Body of pancreas (tissue), 4 donors: Measurements from ENCODE around the gene MINDY3. TPM values are rescaled to one million over a fixed set of nuclear protein-coding genes. Genes with fewer than 3 reads are reported as not detected.

Experiments
- ATAC-seq: fragments of 150-250 bp; one replicate; pipeline ENCODE4 v1.9.1; 2016
- DNase-seq, 4 donors: peaks; one replicate each; pipeline ENCODE4 v3.0.0-alpha.2; 2019
- H3K27ac ChIP-seq, 4 donors: fragments of 200-600 bp; sonication (generic); 1 replicate in 3 of 4; 2 replicates in 1 of 4; pipeline versions ENCODE4 v1.5.1 to v1.6.1; 2016 to 2019; ENCODE audit warnings: mild to moderate bottlenecking in 1 of 4, mixed read lengths in 1 of 4, moderate library complexity in 1 of 4
- H3K27me3 ChIP-seq, 2 donors: fragments of 200-600 bp; sonication (generic); one replicate each; pipeline ENCODE4 v1.6.0; 2016; ENCODE audit warnings: mild to moderate bottlenecking in 1 of 2
- H3K36me3 ChIP-seq, 2 donors: fragments of 200-600 bp; sonication (generic); replicated peaks in 1 of 2; 2 replicates each; pipeline ENCODE4 v1.5.1; 2016; ENCODE audit warnings: low read depth in 2 of 2; ENCODE audit not compliant: insufficient read depth in 1 of 2
- H3K4me1 ChIP-seq: fragments of 200-600 bp; sonication (generic); one replicate; pipeline ENCODE4 v1.6.0; 2016
- H3K4me3 ChIP-seq, 2 donors: fragments of 200-600 bp; sonication (generic); 1 replicate in 1 of 2; 2 replicates in 1 of 2; pipeline ENCODE4 v1.5.1; 2016 to 2019
- H3K9me3 ChIP-seq, 3 donors: fragments of 200-600 bp; sonication (generic); 1 replicate in 2 of 3; 2 replicates in 1 of 3; pipeline ENCODE4 v1.5.1; 2016
- CTCF ChIP-seq, 7 experiments: fragments of 450-650 bp in 4 of 7; fragments of 200-600 bp in 3 of 7; sonication (generic) in 3 of 7; IDR thresholded peaks; one replicate each; pipeline ENCODE4 v1.5.1; 2016 to 2019; ENCODE audit warnings: antibody characterized with exemption in 7 of 7
- POLR2A ChIP-seq, 3 donors: fragments of 450-650 bp; IDR thresholded peaks; one replicate each; pipeline ENCODE4 v1.6.1; 2016; ENCODE audit warnings: antibody characterized with exemption in 3 of 3, mild to moderate bottlenecking in 2 of 3
- WGBS, 2 donors: methylation state at CpG; one replicate each; pipeline ENCODE4 v1.1.5; 2017; 5-methylcytosine and 5-hydroxymethylcytosine counted together
- intact Hi-C: fragments of 100-400 bp; cut with DNase I; formaldehyde crosslinking; loops from one replicate; pipeline ENCODE4 v1.15.1; 2023
- total RNA-seq, 2 donors: library from RNA; depleted of rRNA; stranded (reverse); fragments of >200 nt; gene quantifications; one replicate each; pipeline ENCODE4 v1.1.0, GENCODE V29; 2016

Gene MINDY3
- total RNA-seq, 2 donors from 2014 or later: 15.6 to 22.1 TPM

- TF ChIP-seq CTCF (IDR thresholded peaks at IDR 0.05): no peak
- no peak for TF ChIP-seq POLR2A (IDR thresholded peaks at IDR 0.05)
Observed at GRCh38 chr10:15738270-15738925, 121.9 kb downstream of the MINDY3 start.

GRCh38 chr10:15737656-15738055 lies 122.7 kb downstream of the MINDY3 start:
- no peak overlapping the region for H3K27ac ChIP-seq
- intact Hi-C loops: no loop called here
- 87 to 88% methylated on average over 5 of the region's 5 CpGs for WGBS, 2 donors
- H3K36me3 ChIP-seq: no peaks in the 10 kb centered on the region
- H3K27me3 ChIP-seq: no peaks in the 10 kb centered on the region
- DNase-seq (no peak), ATAC-seq (no peak)
- no peaks in the 10 kb centered on the region for H3K4me1 ChIP-seq
- H3K9me3 ChIP-seq: no peaks in the 10 kb centered on the region
- H3K4me3 ChIP-seq: no peak overlapping the region
- TF ChIP-seq CTCF (IDR thresholded peaks at IDR 0.05): no peak
- TF ChIP-seq POLR2A (IDR thresholded peaks at IDR 0.05): no peak

More at GRCh38 chr10:15738270-15738925, 121.9 kb downstream of the MINDY3 start:
- 72 to 74% methylated on average over 10 of the region's 10 CpGs for WGBS, 2 donors
- no peaks in the 10 kb centered on the region for H3K9me3 ChIP-seq
- peak in 1 of 4 donors; percentile 10 for DNase-seq
- intact Hi-C loops: no loop called here
- no peaks in the 10 kb centered on the region for H3K27me3 ChIP-seq
- ATAC-seq: no peak
- no peak overlapping the region for H3K27ac ChIP-seq
- no peaks in the 10 kb centered on the region for H3K4me1 ChIP-seq
- no peak overlapping the region for H3K4me3 ChIP-seq
- H3K36me3 ChIP-seq: no peaks in the 10 kb centered on the region

- Histone ChIP-seq H3K27me3 (no peaks in the 10 kb centered on the region), H3K9me3 (no peaks in the 10 kb centered on the region), H3K4me3 (no peak overlapping the region), H3K27ac (no peak overlapping the region), H3K4me1 (no peaks in the 10 kb centered on the region), H3K36me3 (no peaks in the 10 kb centered on the region)
- intact Hi-C loops: no loop called here
- ATAC-seq (no peak), DNase-seq (no peak)
- WGBS, 2 donors: 23 to 26% methylated on average over 4 of the region's 4 CpGs
- no peak for TF ChIP-seq CTCF (IDR thresholded peaks at IDR 0.05)
- no peak for TF ChIP-seq POLR2A (IDR thresholded peaks at IDR 0.05)
Observed at GRCh38 chr10:15735763-15736162, 124.5 kb downstream of the MINDY3 start.

GRCh38 chr10:15730341-15730740 lies 130.0 kb downstream of the MINDY3 start:
- 96 to 97% methylated on average over 2 of the region's 2 CpGs for WGBS, 2 donors
- no peak for ATAC-seq
- no peak for TF ChIP-seq CTCF (IDR thresholded peaks at IDR 0.05)
- TF ChIP-seq POLR2A (IDR thresholded peaks at IDR 0.05): no peak

GRCh38 chr10:15729890-15730289 lies 130.4 kb downstream of the MINDY3 start:
- H3K27me3 ChIP-seq: no peaks in the 10 kb centered on the region
- no peaks in the 10 kb centered on the region for H3K4me1 ChIP-seq
- H3K36me3 ChIP-seq: no peaks in the 10 kb centered on the region
- TF ChIP-seq CTCF (IDR thresholded peaks at IDR 0.05) (no peak), POLR2A (IDR thresholded peaks at IDR 0.05) (no peak)
- H3K27ac ChIP-seq: no peak overlapping the region
- whole genome bisulfite sequencing, 2 donors: 74 to 82% methylated on average over 6 to 7 of the region's 7 CpGs
- ATAC-seq: no peak
- no peaks in the 10 kb centered on the region for H3K9me3 ChIP-seq
- H3K4me3 ChIP-seq: no peak overlapping the region
- DNase-seq: no peak
- intact Hi-C loops: loop anchor here (10.0 kb wide), 1 partner anchor 295 kb away; no protein-coding TSS in a partner anchor

More at GRCh38 chr10:15730341-15730740, 130.0 kb downstream of the MINDY3 start:
- DNase-seq: no peak
- Histone ChIP-seq H3K27me3 (no peaks in the 10 kb centered on the region), H3K4me3 (no peak overlapping the region), H3K9me3 (no peaks in the 10 kb centered on the region), H3K27ac (no peak overlapping the region), H3K36me3 (no peaks in the 10 kb centered on the region), H3K4me1 (no peaks in the 10 kb centered on the region)
- intact Hi-C loops: no loop called here
